ENCODE data around the gene CLPTM1L.

DNA sequence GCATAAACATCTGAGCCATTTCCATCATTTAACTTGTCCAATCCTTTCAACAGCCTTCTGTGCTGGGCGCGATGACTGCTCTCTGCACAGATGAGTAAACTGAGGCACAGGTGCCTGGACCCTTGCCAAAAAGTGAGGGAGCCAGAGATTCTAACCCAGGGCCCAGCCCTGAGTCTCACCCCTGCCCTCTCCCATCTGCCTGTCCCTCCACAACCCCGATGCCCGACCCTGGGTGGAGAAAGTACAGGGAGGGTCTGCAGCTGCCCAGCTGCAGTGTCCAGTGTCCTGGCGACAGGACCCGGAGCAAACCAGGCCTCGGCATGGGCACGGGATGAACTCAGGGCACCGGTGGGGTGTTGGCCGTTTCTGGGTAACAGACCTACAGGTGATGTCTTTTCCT lies 39.6 kb upstream of the CLPTM1L start:
- TF ChIP-seq, protein P1, sequence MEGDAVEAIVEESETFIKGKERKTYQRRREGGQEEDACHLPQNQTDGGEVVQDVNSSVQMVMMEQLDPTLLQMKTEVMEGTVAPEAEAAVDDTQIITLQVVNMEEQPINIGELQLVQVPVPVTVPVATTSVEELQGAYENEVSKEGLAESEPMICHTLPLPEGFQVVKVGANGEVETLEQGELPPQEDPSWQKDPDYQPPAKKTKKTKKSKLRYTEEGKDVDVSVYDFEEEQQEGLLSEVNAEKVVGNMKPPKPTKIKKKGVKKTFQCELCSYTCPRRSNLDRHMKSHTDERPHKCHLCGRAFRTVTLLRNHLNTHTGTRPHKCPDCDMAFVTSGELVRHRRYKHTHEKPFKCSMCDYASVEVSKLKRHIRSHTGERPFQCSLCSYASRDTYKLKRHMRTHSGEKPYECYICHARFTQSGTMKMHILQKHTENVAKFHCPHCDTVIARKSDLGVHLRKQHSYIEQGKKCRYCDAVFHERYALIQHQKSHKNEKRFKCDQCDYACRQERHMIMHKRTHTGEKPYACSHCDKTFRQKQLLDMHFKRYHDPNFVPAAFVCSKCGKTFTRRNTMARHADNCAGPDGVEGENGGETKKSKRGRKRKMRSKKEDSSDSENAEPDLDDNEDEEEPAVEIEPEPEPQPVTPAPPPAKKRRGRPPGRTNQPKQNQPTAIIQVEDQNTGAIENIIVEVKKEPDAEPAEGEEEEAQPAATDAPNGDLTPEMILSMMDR (IDR thresholded peaks at IDR 0.05; ENCODE audit: poor library complexity, severe bottlenecking), result no peak
- TF ChIP-seq TAF1 (IDR thresholded peaks at IDR 0.05; ENCODE audit: low read depth) (no peak), EZH2 (IDR thresholded peaks at IDR 0.05; ENCODE audit: borderline replicate concordance, insufficient read depth, low read length, poor library complexity, severe bottlenecking) (no peak), RAD21 (conservative IDR thresholded peaks at IDR 0.05) (no peak), POLR2AphosphoS5 (IDR thresholded peaks at IDR 0.05) (no peak), SMC3 (conservative IDR thresholded peaks at IDR 0.05; ENCODE audit: poor library complexity) (no peak), EP300 (conservative IDR thresholded peaks at IDR 0.05; ENCODE audit: poor library complexity, severe bottlenecking) (no peak)
- TF ChIP-seq, protein P2, sequence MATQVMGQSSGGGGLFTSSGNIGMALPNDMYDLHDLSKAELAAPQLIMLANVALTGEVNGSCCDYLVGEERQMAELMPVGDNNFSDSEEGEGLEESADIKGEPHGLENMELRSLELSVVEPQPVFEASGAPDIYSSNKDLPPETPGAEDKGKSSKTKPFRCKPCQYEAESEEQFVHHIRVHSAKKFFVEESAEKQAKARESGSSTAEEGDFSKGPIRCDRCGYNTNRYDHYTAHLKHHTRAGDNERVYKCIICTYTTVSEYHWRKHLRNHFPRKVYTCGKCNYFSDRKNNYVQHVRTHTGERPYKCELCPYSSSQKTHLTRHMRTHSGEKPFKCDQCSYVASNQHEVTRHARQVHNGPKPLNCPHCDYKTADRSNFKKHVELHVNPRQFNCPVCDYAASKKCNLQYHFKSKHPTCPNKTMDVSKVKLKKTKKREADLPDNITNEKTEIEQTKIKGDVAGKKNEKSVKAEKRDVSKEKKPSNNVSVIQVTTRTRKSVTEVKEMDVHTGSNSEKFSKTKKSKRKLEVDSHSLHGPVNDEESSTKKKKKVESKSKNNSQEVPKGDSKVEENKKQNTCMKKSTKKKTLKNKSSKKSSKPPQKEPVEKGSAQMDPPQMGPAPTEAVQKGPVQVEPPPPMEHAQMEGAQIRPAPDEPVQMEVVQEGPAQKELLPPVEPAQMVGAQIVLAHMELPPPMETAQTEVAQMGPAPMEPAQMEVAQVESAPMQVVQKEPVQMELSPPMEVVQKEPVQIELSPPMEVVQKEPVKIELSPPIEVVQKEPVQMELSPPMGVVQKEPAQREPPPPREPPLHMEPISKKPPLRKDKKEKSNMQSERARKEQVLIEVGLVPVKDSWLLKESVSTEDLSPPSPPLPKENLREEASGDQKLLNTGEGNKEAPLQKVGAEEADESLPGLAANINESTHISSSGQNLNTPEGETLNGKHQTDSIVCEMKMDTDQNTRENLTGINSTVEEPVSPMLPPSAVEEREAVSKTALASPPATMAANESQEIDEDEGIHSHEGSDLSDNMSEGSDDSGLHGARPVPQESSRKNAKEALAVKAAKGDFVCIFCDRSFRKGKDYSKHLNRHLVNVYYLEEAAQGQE (IDR thresholded peaks at IDR 0.05; ENCODE audit: borderline replicate concordance), result no peak

Data from neural cell (in vitro differentiated cells).